ENCODE results near the gene HSFX3.

HSFX3 gene

DNA sequence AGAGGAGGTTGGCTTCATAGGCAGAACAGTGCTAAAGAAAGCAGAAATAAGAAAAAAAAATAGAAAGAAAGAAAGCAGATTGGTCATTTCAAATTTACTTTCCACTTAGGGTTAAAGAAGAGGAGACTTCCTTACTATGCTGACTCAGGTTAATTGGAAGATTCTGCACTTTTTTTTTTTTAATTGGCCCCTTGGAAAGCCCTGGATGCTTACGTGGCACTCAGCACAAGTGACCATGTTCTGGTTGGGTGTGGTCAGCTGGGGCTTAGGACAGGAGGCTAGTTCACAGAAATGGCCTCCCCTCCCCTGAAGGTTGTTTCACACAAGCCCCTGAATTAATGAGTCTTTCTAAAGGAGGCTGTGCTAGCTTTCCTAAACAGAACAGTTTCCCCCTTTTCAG, 23.0 kb upstream of the HSFX3 start:
- H3K9me3 ChIP-seq (ENCODE audit: control insufficient read depth, low read length), result no peaks in the 10 kb centered on the region
- no peak overlapping the region for H3K4me3 ChIP-seq (ENCODE audit: low read depth, low read length)
- H3K4me2 ChIP-seq (ENCODE audit: low read length), result no peak overlapping the region
- H3K36me3 ChIP-seq (ENCODE audit: control insufficient read depth, insufficient read depth, low read length), result no peaks in the 10 kb centered on the region
- TF ChIP-seq, protein P1, sequence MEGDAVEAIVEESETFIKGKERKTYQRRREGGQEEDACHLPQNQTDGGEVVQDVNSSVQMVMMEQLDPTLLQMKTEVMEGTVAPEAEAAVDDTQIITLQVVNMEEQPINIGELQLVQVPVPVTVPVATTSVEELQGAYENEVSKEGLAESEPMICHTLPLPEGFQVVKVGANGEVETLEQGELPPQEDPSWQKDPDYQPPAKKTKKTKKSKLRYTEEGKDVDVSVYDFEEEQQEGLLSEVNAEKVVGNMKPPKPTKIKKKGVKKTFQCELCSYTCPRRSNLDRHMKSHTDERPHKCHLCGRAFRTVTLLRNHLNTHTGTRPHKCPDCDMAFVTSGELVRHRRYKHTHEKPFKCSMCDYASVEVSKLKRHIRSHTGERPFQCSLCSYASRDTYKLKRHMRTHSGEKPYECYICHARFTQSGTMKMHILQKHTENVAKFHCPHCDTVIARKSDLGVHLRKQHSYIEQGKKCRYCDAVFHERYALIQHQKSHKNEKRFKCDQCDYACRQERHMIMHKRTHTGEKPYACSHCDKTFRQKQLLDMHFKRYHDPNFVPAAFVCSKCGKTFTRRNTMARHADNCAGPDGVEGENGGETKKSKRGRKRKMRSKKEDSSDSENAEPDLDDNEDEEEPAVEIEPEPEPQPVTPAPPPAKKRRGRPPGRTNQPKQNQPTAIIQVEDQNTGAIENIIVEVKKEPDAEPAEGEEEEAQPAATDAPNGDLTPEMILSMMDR (IDR thresholded peaks at IDR 0.05), result no peak
- no peak overlapping the region for H3K9ac ChIP-seq
- no peak overlapping the region for H3K27ac ChIP-seq
- H2AFZ ChIP-seq, result no peak overlapping the region
- no peaks in the 10 kb centered on the region for H3K79me2 ChIP-seq
- H3K27me3 ChIP-seq (ENCODE audit: control insufficient read depth, insufficient read depth, low read length), result no peaks in the 10 kb centered on the region
- peaks cover 16% of the 10 kb centered on the region for H3K4me1 ChIP-seq

DNA sequence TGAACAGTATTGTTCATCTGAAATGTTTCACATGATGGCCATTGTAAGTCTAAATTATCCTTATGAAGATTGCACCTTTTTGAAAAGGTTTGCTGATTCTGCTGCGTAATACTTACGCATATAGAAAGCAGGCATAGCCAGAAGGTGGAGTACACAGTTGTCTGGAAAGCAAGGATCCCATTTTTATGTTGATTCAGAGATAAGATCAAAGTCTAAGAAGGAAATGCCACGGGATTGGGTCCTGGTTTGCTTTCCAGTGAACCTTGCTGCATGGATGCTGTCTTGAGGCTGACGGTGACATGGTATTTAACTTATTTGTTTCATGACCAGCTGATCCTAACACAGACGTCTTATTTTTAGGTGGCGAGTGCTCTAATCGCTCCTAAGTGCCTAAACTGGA, 22.0 kb upstream of the HSFX3 start:
- peak overlapping the region; percentile 8 for H3K4me2 ChIP-seq (ENCODE audit: low read length)
- H3K9me3 ChIP-seq (ENCODE audit: control insufficient read depth, low read length), result no peaks in the 10 kb centered on the region
- no peak overlapping the region for H3K4me3 ChIP-seq (ENCODE audit: low read depth, low read length)
- H3K9ac ChIP-seq, result no peak overlapping the region
- H3K36me3 ChIP-seq (ENCODE audit: control insufficient read depth, insufficient read depth, low read length), result no peaks in the 10 kb centered on the region
- peak overlapping the region; percentile 28 for H2AFZ ChIP-seq
- H3K27me3 ChIP-seq (ENCODE audit: control insufficient read depth, insufficient read depth, low read length), result no peaks in the 10 kb centered on the region
- no peak overlapping the region for H3K27ac ChIP-seq
- TF ChIP-seq, protein P1 (IDR thresholded peaks at IDR 0.05), result no peak
- H3K79me2 ChIP-seq, result no peaks in the 10 kb centered on the region
- peaks cover 16% of the 10 kb centered on the region for H3K4me1 ChIP-seq

DNA sequence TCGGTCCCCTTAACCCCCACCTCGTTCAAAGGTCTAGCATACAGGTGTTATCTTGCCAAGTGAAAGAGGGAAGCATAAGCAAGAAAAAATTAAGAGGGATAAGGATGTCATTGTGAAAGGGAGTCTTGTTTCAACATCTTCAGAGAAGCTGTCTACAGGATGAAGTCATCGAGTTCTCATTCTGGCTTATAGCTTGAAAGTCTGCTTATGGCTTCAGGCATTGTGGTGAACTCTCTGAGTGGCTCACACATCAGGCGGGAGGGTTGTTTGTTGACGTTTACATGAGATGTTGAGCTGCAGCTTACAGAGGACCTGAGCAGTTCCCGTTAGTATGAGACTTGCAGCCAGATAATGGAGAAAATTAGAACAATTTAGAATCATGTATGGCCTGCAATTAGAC, 20.9 kb upstream of the HSFX3 start:
- no peaks in the 10 kb centered on the region for H3K9me3 ChIP-seq (ENCODE audit: control insufficient read depth, low read length)
- H3K27ac ChIP-seq, result no peak overlapping the region
- no peak overlapping the region for H3K4me2 ChIP-seq (ENCODE audit: low read length)
- no peak overlapping the region for H3K9ac ChIP-seq
- H3K79me2 ChIP-seq, result no peaks in the 10 kb centered on the region
- H3K36me3 ChIP-seq (ENCODE audit: control insufficient read depth, insufficient read depth, low read length), result no peaks in the 10 kb centered on the region
- no peak overlapping the region for H2AFZ ChIP-seq
- no peaks in the 10 kb centered on the region for H3K27me3 ChIP-seq (ENCODE audit: control insufficient read depth, insufficient read depth, low read length)
- peaks cover 16% of the 10 kb centered on the region for H3K4me1 ChIP-seq
- no peak overlapping the region for H3K4me3 ChIP-seq (ENCODE audit: low read depth, low read length)
- TF ChIP-seq, protein P1 (IDR thresholded peaks at IDR 0.05), result no peak

DNA sequence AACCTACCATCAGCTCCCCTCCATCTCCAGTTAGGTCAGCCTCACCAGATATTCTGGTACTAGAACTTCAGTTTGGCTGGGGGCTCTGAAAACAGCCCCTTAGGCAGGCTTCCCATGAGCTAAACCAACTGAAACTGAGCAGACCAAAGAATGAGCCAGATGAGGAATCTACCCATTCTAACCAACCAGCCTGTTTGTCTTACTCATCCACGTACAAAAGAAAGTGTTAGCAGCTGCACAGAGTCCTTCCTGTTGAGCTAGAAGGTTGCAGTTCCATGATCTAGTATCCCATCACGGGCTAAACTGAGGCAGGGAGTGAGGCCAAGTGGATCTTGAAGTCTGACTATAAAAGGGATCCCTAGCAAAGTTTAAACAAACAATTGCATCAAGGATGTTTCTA, 20.0 kb upstream of the HSFX3 start:
- H3K9me3 ChIP-seq (ENCODE audit: control insufficient read depth, low read length), result no peaks in the 10 kb centered on the region
- H3K4me3 ChIP-seq (ENCODE audit: low read depth, low read length), result no peak overlapping the region
- H3K36me3 ChIP-seq (ENCODE audit: control insufficient read depth, insufficient read depth, low read length), result no peaks in the 10 kb centered on the region
- H2AFZ ChIP-seq, result no peak overlapping the region
- H3K27ac ChIP-seq, result no peak overlapping the region
- TF ChIP-seq, protein P1 (IDR thresholded peaks at IDR 0.05), result no peak
- H3K79me2 ChIP-seq, result no peaks in the 10 kb centered on the region
- H3K27me3 ChIP-seq (ENCODE audit: control insufficient read depth, insufficient read depth, low read length), result no peaks in the 10 kb centered on the region
- H3K4me2 ChIP-seq (ENCODE audit: low read length), result no peak overlapping the region
- no peak overlapping the region for H3K9ac ChIP-seq
- H3K4me1 ChIP-seq, result peaks cover 16% of the 10 kb centered on the region

DNA sequence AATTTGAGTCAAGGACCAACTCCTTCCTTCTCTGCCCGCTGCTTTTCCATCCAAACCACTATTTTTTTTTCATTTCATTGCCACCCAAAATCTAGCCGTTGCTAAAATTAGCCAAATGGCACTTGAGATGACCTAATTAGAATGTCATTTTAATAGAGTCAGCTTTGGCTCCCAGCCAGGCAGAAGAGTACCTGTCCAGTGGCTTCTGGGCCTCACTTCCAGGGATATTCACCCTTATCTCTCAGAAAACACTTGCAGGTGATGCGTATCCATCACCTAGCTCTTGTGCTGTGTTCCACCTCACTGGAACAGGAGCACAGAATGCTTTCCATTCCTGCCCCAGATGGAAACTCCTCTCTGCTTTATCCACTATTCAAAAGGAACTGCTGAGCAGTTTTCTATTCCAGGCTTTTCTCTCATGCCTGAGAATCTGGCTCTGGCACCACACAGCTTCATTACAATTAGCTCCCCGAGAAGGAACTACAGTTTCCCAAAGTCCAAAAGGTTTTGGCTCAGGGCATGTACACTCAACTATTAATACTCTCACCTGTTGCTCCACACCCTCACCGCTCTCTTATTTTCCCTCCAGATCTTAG, 19.1 kb upstream of the HSFX3 start:
- H3K27ac ChIP-seq, result peak overlapping the region; percentile 45

More for the DNA sequence above, 19.1 kb upstream of the HSFX3 start:
- no peaks in the 10 kb centered on the region for H3K27me3 ChIP-seq (ENCODE audit: control insufficient read depth, insufficient read depth, low read length)
- peak overlapping the region; percentile 35 for H3K4me2 ChIP-seq (ENCODE audit: low read length)
- no peak overlapping the region for H3K4me3 ChIP-seq (ENCODE audit: low read depth, low read length)
- H3K79me2 ChIP-seq, result no peaks in the 10 kb centered on the region
- peaks cover 16% of the 10 kb centered on the region for H3K4me1 ChIP-seq
- no peaks in the 10 kb centered on the region for H3K9me3 ChIP-seq (ENCODE audit: control insufficient read depth, low read length)
- H3K9ac ChIP-seq, result no peak overlapping the region
- H2AFZ ChIP-seq, result no peak overlapping the region
- no peaks in the 10 kb centered on the region for H3K36me3 ChIP-seq (ENCODE audit: control insufficient read depth, insufficient read depth, low read length)
- TF ChIP-seq, protein P1 (IDR thresholded peaks at IDR 0.05), result no peak
